NB4 (cell line): ENCODE results near the gene RIMBP3C.
"Not testable (repeated sequence)": the region's sequence is repeated elsewhere in the genome, so short reads cannot be mapped to it uniquely, and the experiment has no call there.

ENCODE experiments used
- POLR2A ChIP-seq: IDR thresholded peaks from 2 replicates; pipeline ENCODE4 v1.6.1; 2011; ENCODE audit warnings: mild to moderate bottlenecking; ENCODE audit not compliant: insufficient read length; ENCODE audit errors: extremely low read depth
- TF ChIP-seq, protein P1 (sequence below): IDR thresholded peaks from one replicate; pipeline ENCODE4 v1.5.1; 2012; ENCODE audit warnings: low read depth, low read length
- TF ChIP-seq, protein P2 (sequence below): IDR thresholded peaks from 2 replicates; pipeline ENCODE4 v1.6.1; 2011; ENCODE audit warnings: low read depth, low read length

DNA sequence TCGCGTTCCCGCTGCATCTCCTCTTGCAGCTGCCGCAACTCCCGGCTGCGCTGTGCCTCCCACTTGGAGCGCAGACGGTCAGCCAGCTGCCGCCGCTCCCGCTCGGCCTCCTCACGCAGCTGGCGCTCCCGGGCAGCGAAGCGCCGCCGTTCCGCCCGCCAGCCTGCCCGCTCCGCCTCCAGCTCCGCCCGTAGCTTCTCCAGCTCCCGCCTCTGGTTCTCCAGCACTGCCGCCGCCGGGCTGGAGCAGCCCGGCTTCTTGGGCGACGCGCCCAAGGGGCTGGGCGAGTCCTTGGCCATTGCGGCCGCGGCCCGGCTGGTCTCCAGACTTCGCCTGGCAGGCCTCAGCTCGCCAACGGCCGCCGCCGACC lies 598 bp downstream of the RIMBP3C start:
- TF ChIP-seq, protein P1, sequence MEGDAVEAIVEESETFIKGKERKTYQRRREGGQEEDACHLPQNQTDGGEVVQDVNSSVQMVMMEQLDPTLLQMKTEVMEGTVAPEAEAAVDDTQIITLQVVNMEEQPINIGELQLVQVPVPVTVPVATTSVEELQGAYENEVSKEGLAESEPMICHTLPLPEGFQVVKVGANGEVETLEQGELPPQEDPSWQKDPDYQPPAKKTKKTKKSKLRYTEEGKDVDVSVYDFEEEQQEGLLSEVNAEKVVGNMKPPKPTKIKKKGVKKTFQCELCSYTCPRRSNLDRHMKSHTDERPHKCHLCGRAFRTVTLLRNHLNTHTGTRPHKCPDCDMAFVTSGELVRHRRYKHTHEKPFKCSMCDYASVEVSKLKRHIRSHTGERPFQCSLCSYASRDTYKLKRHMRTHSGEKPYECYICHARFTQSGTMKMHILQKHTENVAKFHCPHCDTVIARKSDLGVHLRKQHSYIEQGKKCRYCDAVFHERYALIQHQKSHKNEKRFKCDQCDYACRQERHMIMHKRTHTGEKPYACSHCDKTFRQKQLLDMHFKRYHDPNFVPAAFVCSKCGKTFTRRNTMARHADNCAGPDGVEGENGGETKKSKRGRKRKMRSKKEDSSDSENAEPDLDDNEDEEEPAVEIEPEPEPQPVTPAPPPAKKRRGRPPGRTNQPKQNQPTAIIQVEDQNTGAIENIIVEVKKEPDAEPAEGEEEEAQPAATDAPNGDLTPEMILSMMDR = not testable (repeated sequence)
- not testable (repeated sequence) for TF ChIP-seq POLR2A
- TF ChIP-seq, protein P2, sequence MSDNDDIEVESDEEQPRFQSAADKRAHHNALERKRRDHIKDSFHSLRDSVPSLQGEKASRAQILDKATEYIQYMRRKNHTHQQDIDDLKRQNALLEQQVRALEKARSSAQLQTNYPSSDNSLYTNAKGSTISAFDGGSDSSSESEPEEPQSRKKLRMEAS = not testable (repeated sequence)
